Neural progenitor cell (in vitro differentiated cells): ENCODE data around the gene NOTCH1. TPM values are rescaled to one million over a fixed set of nuclear protein-coding genes. Genes with fewer than 3 reads are reported as not detected.

Source experiments
- DNase-seq: peaks from one replicate; pipeline ENCODE4 v3.0.0-alpha.2; 2016; ENCODE audit warnings: low spot score
- H2AFZ ChIP-seq: fragments of 200-600 bp; sonication (generic); replicated peaks from 2 replicates; pipeline ENCODE4 v1.6.1; 2016; ENCODE audit warnings: antibody characterized with exemption
- H3F3A ChIP-seq: fragments of 200-600 bp; sonication (generic); 2 replicates; pipeline ENCODE4 v1.6.1; 2016; ENCODE audit warnings: antibody characterized with exemption, low read depth
- H3K27ac ChIP-seq: fragments of 200-600 bp; sonication (generic); 2 replicates; pipeline ENCODE4 v1.5.1; 2016; ENCODE audit warnings: mild to moderate bottlenecking
- H3K27me3 ChIP-seq: fragments of 200-600 bp; sonication (generic); 2 replicates; pipeline ENCODE4 v1.6.1; 2016; ENCODE audit warnings: mild to moderate bottlenecking, moderate library complexity
- H3K36me3 ChIP-seq: fragments of 200-600 bp; sonication (generic); 2 replicates; pipeline ENCODE4 v1.5.1; 2016
- H3K4me1 ChIP-seq: fragments of 200-600 bp; sonication (generic); 2 replicates; pipeline ENCODE4 v1.6.1; 2016; ENCODE audit warnings: mixed run types
- H3K4me2 ChIP-seq: fragments of 200-600 bp; sonication (generic); 2 replicates; pipeline ENCODE4 v1.6.1; 2016
- H3K4me3 ChIP-seq: fragments of 200-600 bp; sonication (generic); 2 replicates; pipeline ENCODE4 v1.5.1; 2016
- H3K79me2 ChIP-seq: fragments of 200-600 bp; sonication (generic); 2 replicates; pipeline ENCODE4 v1.6.1; 2016; ENCODE audit warnings: low read depth
- H3K9ac ChIP-seq: fragments of 200-600 bp; sonication (generic); 2 replicates; pipeline ENCODE4 v1.6.1; 2016
- H3K9me3 ChIP-seq: fragments of 200-600 bp; sonication (generic); 2 replicates; pipeline ENCODE4 v1.5.1; 2016; ENCODE audit warnings: low read depth
- H4K20me1 ChIP-seq: fragments of 200-600 bp; sonication (generic); 2 replicates; pipeline ENCODE4 v1.6.1; 2016; ENCODE audit warnings: low read depth
- H3K27ac Mint-ChIP-seq: 3 replicates; pipeline ENCODE4 v1.8.0; 2021; ENCODE audit warnings: mixed read lengths
- H3K27me3 Mint-ChIP-seq: 2 replicates; pipeline ENCODE4 v1.8.0; 2022; ENCODE audit warnings: low read depth, mild to moderate bottlenecking, inconsistent platforms, moderate library complexity, mixed read lengths; ENCODE audit not compliant: insufficient read depth
- H3K36me3 Mint-ChIP-seq: 3 replicates; pipeline ENCODE4 v1.8.0; 2021; ENCODE audit warnings: mixed read lengths
- H3K4me1 Mint-ChIP-seq: 3 replicates; pipeline ENCODE4 v1.8.0; 2021; ENCODE audit warnings: mixed read lengths
- H3K4me3 Mint-ChIP-seq: 3 replicates; pipeline ENCODE4 v1.8.0; 2021; ENCODE audit warnings: mild to moderate bottlenecking, moderate library complexity, mixed read lengths
- H3K9me3 Mint-ChIP-seq: 3 replicates; pipeline ENCODE4 v1.8.0; 2020; ENCODE audit warnings: mixed read lengths
- CTCF ChIP-seq: fragments of 200-600 bp; sonication (generic); IDR thresholded peaks from 2 replicates; pipeline ENCODE4 v1.5.1; 2017; ENCODE audit warnings: antibody characterized with exemption, mild to moderate bottlenecking
- EZH2 ChIP-seq: fragments of 200-600 bp; sonication (generic); IDR thresholded peaks from 2 replicates; pipeline ENCODE4 v1.6.1; 2017; ENCODE audit warnings: antibody characterized with exemption, mild to moderate bottlenecking, moderate library complexity
- EZH2phosphoT487 ChIP-seq: fragments of 200-600 bp; sonication (generic); IDR thresholded peaks from 2 replicates; pipeline ENCODE4 v1.6.1; 2017; ENCODE audit warnings: antibody characterized with exemption
- total RNA-seq: library from RNA; depleted of rRNA; stranded (reverse); fragments of >200 nt; gene quantifications from 2 replicates; pipeline ENCODE4 v1.2.3, GENCODE V29; 2015; ENCODE audit warnings: low replicate concordance

The NOTCH1 gene
- total RNA-seq, 1 donor from 2014 or later: 11.7 TPM

- Histone ChIP-seq H4K20me1 (peaks cover 10% of the 10 kb centered on the region), H3K27me3 (no peaks in the 10 kb centered on the region), H3K36me3 (no peaks in the 10 kb centered on the region), H3K4me1 (no peaks in the 10 kb centered on the region), H3K27ac (no peak overlapping the region), H3F3A (no peaks in the 10 kb centered on the region), H3K9me3 (no peaks in the 10 kb centered on the region), H3K9ac (no peak overlapping the region), H3K4me2 (no peak overlapping the region), H3K4me3 (no peak overlapping the region), H2AFZ (no peak overlapping the region), H3K79me2 (no peaks in the 10 kb centered on the region)
- Mint-ChIP-seq H3K27ac (no peak overlapping the region), H3K27me3 (peaks cover 7% of the 10 kb centered on the region), H3K9me3 (no peaks in the 10 kb centered on the region), H3K4me3 (no peak overlapping the region), H3K4me1 (no peaks in the 10 kb centered on the region), H3K36me3 (peaks cover 30% of the 10 kb centered on the region)
- TF ChIP-seq EZH2phosphoT487: no peak
- TF ChIP-seq CTCF: no peak
- TF ChIP-seq EZH2: no peak
- DNase-seq: no peak
These were observed 90.5 kb downstream of the NOTCH1 start for GRCh38 chr9:136455043-136456002.

GRCh38 chr9:136454026-136454796 lies 91.6 kb downstream of the NOTCH1 start:
- H3F3A ChIP-seq: no peaks in the 10 kb centered on the region
- Mint-ChIP-seq H3K27ac (no peak overlapping the region), H3K36me3 (peaks cover 33% of the 10 kb centered on the region), H3K9me3 (no peaks in the 10 kb centered on the region), H3K4me1 (no peaks in the 10 kb centered on the region), H3K27me3 (peaks cover 7% of the 10 kb centered on the region), H3K4me3 (no peak overlapping the region)
- H3K4me2 ChIP-seq: no peak overlapping the region
- H3K4me3 ChIP-seq: no peak overlapping the region
- H3K9ac ChIP-seq: no peak overlapping the region
- H2AFZ ChIP-seq: no peak overlapping the region
- TF ChIP-seq EZH2phosphoT487 (no peak), CTCF (no peak), EZH2 (no peak)
- peaks cover 10% of the 10 kb centered on the region for H4K20me1 ChIP-seq
- H3K9me3 ChIP-seq: no peaks in the 10 kb centered on the region
- H3K4me1 ChIP-seq: no peaks in the 10 kb centered on the region
- no peaks in the 10 kb centered on the region for H3K36me3 ChIP-seq
- H3K27me3 ChIP-seq: no peaks in the 10 kb centered on the region
- no peak for DNase-seq
- no peak overlapping the region for H3K27ac ChIP-seq
- H3K79me2 ChIP-seq: no peaks in the 10 kb centered on the region

DNA sequence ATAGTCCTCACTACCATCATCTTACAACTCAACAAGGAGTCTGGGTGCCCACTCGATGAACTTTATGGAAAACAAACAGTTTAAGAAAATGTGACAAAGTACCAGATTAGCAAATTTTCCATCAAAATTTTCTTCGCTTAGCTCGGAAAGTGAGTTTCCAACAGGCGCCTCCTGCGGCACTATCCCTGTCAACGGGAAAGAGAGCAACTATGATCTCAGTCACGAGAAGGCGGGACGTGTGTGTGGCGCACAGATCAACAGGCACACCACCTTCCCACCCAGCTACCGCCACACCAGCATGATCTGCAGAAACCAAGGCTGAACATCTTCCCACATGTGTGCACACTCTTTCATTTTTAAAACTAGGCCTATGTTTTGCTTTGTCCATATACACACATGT lies 92.5 kb downstream of the NOTCH1 start:
- H3K4me3 ChIP-seq: no peak overlapping the region
- no peaks in the 10 kb centered on the region for H3K9me3 Mint-ChIP-seq
- H2AFZ ChIP-seq: no peak overlapping the region
- no peaks in the 10 kb centered on the region for H3F3A ChIP-seq
- no peaks in the 10 kb centered on the region for H3K27me3 ChIP-seq
- H3K9me3 ChIP-seq: no peaks in the 10 kb centered on the region
- H3K4me1 Mint-ChIP-seq: no peaks in the 10 kb centered on the region
- TF ChIP-seq CTCF: no peak
- TF ChIP-seq EZH2: no peak
- TF ChIP-seq EZH2phosphoT487: no peak
- H3K27ac ChIP-seq: no peak overlapping the region
- peaks cover 7% of the 10 kb centered on the region for H3K27me3 Mint-ChIP-seq
- H3K9ac ChIP-seq: no peak overlapping the region
- peaks cover 30% of the 10 kb centered on the region for H3K36me3 Mint-ChIP-seq
- no peak overlapping the region for H3K4me2 ChIP-seq
- H3K4me3 Mint-ChIP-seq: no peak overlapping the region
- H3K79me2 ChIP-seq: no peaks in the 10 kb centered on the region
- H3K36me3 ChIP-seq: no peaks in the 10 kb centered on the region
- DNase-seq: no peak
- peaks cover 10% of the 10 kb centered on the region for H4K20me1 ChIP-seq
- H3K4me1 ChIP-seq: no peaks in the 10 kb centered on the region
- peak overlapping the region; percentile 70 for H3K27ac Mint-ChIP-seq
